ENCODE data around the gene GPR25.

Gene GPR25

DNA sequence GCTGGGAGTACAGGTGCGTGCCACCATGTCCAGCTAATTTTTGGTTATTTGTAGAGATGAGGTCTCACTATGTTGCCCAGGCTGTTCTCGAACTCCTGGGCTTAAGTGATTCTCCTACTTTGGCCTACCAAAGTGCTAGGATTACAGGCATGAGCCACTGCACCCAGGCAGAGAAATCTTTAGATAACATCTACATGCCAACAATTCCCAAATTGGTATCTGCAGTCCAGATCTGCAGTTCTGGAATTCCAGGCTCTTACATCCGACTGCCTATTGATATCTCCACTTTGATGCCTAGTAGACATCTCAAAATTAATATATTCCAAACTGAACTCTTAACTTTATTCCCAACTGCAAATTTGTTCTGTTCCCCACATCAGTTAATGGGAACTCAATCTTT, 45.2 kb downstream of the GPR25 start:
- Histone ChIP-seq H3K18ac (ENCODE audit: low read depth in 1 of 2, low read length in 2 of 2) (no peak overlapping the region), H3K36me3 (ENCODE audit: control insufficient read depth in 1 of 2, insufficient read depth in 2 of 2, low read depth in 1 of 2, low read length in 2 of 2) (peaks cover 0 to 11% of the 10 kb centered on the region in 2 experiments), H3K4me3 (ENCODE audit: insufficient read depth in 1 of 2, low read depth in 1 of 2, low read length in 2 of 2) (no peak overlapping the region), H4K8ac (ENCODE audit: low read length) (no peak overlapping the region), H2BK120ac (ENCODE audit: low read depth, low read length) (no peak overlapping the region), H3K79me1 (replicated peaks; ENCODE audit: low read length, poor library complexity, severe bottlenecking) (no peaks in the 10 kb centered on the region), H2BK12ac (ENCODE audit: low read length in 2 of 2) (no peak overlapping the region), H3K9ac (ENCODE audit: low read length) (no peak overlapping the region), H2BK15ac (ENCODE audit: low read depth, poor library complexity, severe bottlenecking) (no peak overlapping the region), H3K23ac (ENCODE audit: low read length in 2 of 2) (no peak overlapping the region), H2BK5ac (ENCODE audit: low read depth, low read length, poor library complexity, severe bottlenecking) (no peak overlapping the region), H3K27me3 (ENCODE audit: control insufficient read depth in 1 of 2, insufficient read depth in 1 of 2, low read length in 2 of 2) (peaks cover 0 to 63% of the 10 kb centered on the region in 2 experiments), H3K14ac (ENCODE audit: low read length in 2 of 2) (no peak overlapping the region), H2AFZ (ENCODE audit: low read depth, low read length) (no peak overlapping the region), H3K27ac (ENCODE audit: low read length, poor library complexity, severe bottlenecking) (no peak overlapping the region), H3K9me3 (ENCODE audit: control insufficient read depth, low read length) (no peaks in the 10 kb centered on the region), H3K4me1 (ENCODE audit: control insufficient read depth, insufficient read depth, low read depth, low read length) (no peaks in the 10 kb centered on the region), H4K91ac (ENCODE audit: low read length) (no peak overlapping the region), H3K4ac (ENCODE audit: low read depth in 1 of 2, low read length in 2 of 2) (no peak overlapping the region), H2AK5ac (ENCODE audit: low read length, severe bottlenecking) (no peak overlapping the region), H3K4me2 (ENCODE audit: low read length, poor library complexity, severe bottlenecking) (no peak overlapping the region)
- 77% methylated on average over 2 of the region's 3 CpGs for WGBS
- no peak for DNase-seq

DNA sequence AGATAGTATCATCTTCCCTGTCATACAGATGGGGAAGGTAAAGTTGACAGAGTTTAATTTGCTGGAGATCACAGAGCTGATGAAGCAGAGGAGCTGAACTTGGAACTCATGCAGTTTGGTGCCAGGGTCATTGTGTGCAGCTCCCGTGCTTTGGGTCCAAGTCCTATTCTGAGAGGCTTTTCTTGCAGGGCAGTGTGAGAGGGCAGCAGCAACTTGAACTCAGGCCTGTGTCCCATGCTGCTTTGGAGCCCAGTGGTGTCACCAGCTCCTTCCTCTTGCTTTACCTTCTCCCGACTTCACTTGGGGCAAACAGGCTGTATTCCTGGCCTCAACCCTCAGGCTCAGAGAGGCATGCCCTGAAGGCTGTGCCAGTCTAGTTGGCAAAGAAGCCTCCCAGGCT, 46.6 kb downstream of the GPR25 start:
- H2AFZ ChIP-seq (ENCODE audit: low read depth, low read length): no peak overlapping the region
- peak overlapping the region; percentile 16 for H2AK5ac ChIP-seq (ENCODE audit: low read length, severe bottlenecking)
- no peak overlapping the region for H3K4me2 ChIP-seq (ENCODE audit: low read length, poor library complexity, severe bottlenecking)
- no peak for DNase-seq
- no peak overlapping the region for H3K23ac ChIP-seq (ENCODE audit: low read length in 2 of 2)
- H2BK120ac ChIP-seq (ENCODE audit: low read depth, low read length): no peak overlapping the region
- no peak overlapping the region for H4K91ac ChIP-seq (ENCODE audit: low read length)
- no peak overlapping the region for H2BK5ac ChIP-seq (ENCODE audit: low read depth, low read length, poor library complexity, severe bottlenecking)
- H3K4me1 ChIP-seq (ENCODE audit: control insufficient read depth, insufficient read depth, low read depth, low read length): no peaks in the 10 kb centered on the region
- no peaks in the 10 kb centered on the region for H3K79me1 ChIP-seq (replicated peaks; ENCODE audit: low read length, poor library complexity, severe bottlenecking)
- H4K8ac ChIP-seq (ENCODE audit: low read length): no peak overlapping the region
- H3K27me3 ChIP-seq (ENCODE audit: control insufficient read depth in 1 of 2, insufficient read depth in 1 of 2, low read length in 2 of 2): peaks cover 0 to 59% of the 10 kb centered on the region in 2 experiments
- peaks cover 0 to 8% of the 10 kb centered on the region in 2 experiments for H3K36me3 ChIP-seq (ENCODE audit: control insufficient read depth in 1 of 2, insufficient read depth in 2 of 2, low read depth in 1 of 2, low read length in 2 of 2)
- H3K9me3 ChIP-seq (ENCODE audit: control insufficient read depth, low read length): no peaks in the 10 kb centered on the region
- no peak overlapping the region for H3K14ac ChIP-seq (ENCODE audit: low read length in 2 of 2)
- H2BK15ac ChIP-seq (ENCODE audit: low read depth, poor library complexity, severe bottlenecking): no peak overlapping the region
- H3K27ac ChIP-seq (ENCODE audit: low read length, poor library complexity, severe bottlenecking): no peak overlapping the region
- no peak overlapping the region for H3K4ac ChIP-seq (ENCODE audit: low read depth in 1 of 2, low read length in 2 of 2)
- H3K4me3 ChIP-seq (ENCODE audit: insufficient read depth in 1 of 2, low read depth in 1 of 2, low read length in 2 of 2): no peak overlapping the region
- 95% methylated on average over 2 of the region's 2 CpGs for WGBS
- no peak overlapping the region for H3K18ac ChIP-seq (ENCODE audit: low read depth in 1 of 2, low read length in 2 of 2)
- H2BK12ac ChIP-seq (ENCODE audit: low read length in 2 of 2): no peak overlapping the region
- H3K9ac ChIP-seq (ENCODE audit: low read length): no peak overlapping the region

DNA sequence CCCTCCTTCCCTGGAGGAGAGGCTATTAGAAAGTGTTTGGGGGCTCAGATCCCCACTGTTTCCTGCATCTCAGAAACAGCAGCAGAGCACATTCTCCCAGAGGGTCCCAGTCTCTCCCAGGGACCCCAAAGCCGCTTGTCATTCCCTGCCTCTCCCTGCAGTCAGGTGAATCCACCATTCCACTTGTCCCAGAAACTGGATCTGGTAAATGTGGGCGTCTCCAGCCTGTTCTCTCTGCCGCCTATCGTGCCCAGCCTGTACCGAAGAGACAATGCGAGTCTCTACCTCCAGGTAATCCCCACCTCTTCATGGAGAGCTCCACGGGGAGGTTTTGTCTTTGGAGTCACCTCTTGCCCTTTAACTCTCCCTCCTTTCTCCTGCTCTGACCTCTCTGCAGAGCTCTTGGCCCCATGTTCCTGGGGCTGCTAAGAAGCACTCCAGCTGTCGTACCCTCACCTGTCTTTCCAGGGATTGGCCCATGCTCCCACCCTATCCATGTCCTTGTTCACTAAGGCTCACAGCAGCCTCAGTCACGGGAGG, 48.9 kb downstream of the GPR25 start:
- 88% methylated on average over 9 of the region's 9 CpGs for WGBS
- no peak overlapping the region for H3K23ac ChIP-seq (ENCODE audit: low read length in 2 of 2)

DNA sequence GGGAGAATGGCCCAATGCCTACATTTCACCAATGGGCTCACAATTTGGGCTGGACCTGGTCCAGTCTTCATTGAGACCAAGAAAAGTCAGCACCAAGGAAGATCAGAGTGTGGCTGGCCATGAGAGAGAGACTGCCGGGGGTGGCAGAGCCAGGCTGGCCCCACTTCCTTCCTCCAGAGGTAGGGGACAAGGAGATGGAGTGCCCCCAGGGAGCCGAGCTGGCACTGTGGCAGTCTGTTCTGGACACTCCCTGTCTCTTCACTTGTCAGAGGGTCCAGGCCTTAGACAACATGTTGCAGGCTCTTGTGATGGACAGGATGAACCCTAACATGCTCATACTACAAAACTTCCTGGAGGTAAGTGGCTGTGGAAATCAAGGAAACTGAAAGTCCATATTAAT, 49.6 kb downstream of the GPR25 start:
- Histone ChIP-seq H3K4me2 (ENCODE audit: low read length, poor library complexity, severe bottlenecking) (no peak overlapping the region), H4K8ac (ENCODE audit: low read length) (no peak overlapping the region), H3K9ac (ENCODE audit: low read length) (no peak overlapping the region), H3K4me1 (ENCODE audit: control insufficient read depth, insufficient read depth, low read depth, low read length) (no peaks in the 10 kb centered on the region), H2BK15ac (ENCODE audit: low read depth, poor library complexity, severe bottlenecking) (no peak overlapping the region), H3K79me1 (replicated peaks; ENCODE audit: low read length, poor library complexity, severe bottlenecking) (no peaks in the 10 kb centered on the region), H3K18ac (ENCODE audit: low read depth in 1 of 2, low read length in 2 of 2) (no peak overlapping the region), H2AK5ac (ENCODE audit: low read length, severe bottlenecking) (no peak overlapping the region), H3K4ac (ENCODE audit: low read depth in 1 of 2, low read length in 2 of 2) (no peak overlapping the region), H3K14ac (ENCODE audit: low read length in 2 of 2) (no peak overlapping the region), H2BK12ac (ENCODE audit: low read length in 2 of 2) (no peak overlapping the region), H3K9me3 (ENCODE audit: control insufficient read depth, low read length) (no peaks in the 10 kb centered on the region), H2BK120ac (ENCODE audit: low read depth, low read length) (no peak overlapping the region), H3K36me3 (ENCODE audit: control insufficient read depth in 1 of 2, insufficient read depth in 2 of 2, low read depth in 1 of 2, low read length in 2 of 2) (no peaks in the 10 kb centered on the region), H3K27ac (ENCODE audit: low read length, poor library complexity, severe bottlenecking) (no peak overlapping the region), H3K27me3 (ENCODE audit: control insufficient read depth in 1 of 2, insufficient read depth in 1 of 2, low read length in 2 of 2) (peaks cover 0 to 41% of the 10 kb centered on the region in 2 experiments), H2BK5ac (ENCODE audit: low read depth, low read length, poor library complexity, severe bottlenecking) (no peak overlapping the region), H2AFZ (ENCODE audit: low read depth, low read length) (no peak overlapping the region), H4K91ac (ENCODE audit: low read length) (no peak overlapping the region), H3K23ac (ENCODE audit: low read length in 2 of 2) (no peak overlapping the region), H3K4me3 (ENCODE audit: insufficient read depth in 1 of 2, low read depth in 1 of 2, low read length in 2 of 2) (no peak overlapping the region)
- DNase-seq: no peak
- WGBS: 83% methylated on average over 2 of the region's 2 CpGs

More for the DNA sequence above, 48.9 kb downstream of the GPR25 start:
- no peak overlapping the region for H3K4ac ChIP-seq (ENCODE audit: low read depth in 1 of 2, low read length in 2 of 2)
- H2BK5ac ChIP-seq (ENCODE audit: low read depth, low read length, poor library complexity, severe bottlenecking): no peak overlapping the region
- no peak for DNase-seq
- H4K91ac ChIP-seq (ENCODE audit: low read length): no peak overlapping the region
- H3K4me2 ChIP-seq (ENCODE audit: low read length, poor library complexity, severe bottlenecking): no peak overlapping the region
- no peaks in the 10 kb centered on the region for H3K4me1 ChIP-seq (ENCODE audit: control insufficient read depth, insufficient read depth, low read depth, low read length)
- no peak overlapping the region for H3K4me3 ChIP-seq (ENCODE audit: insufficient read depth in 1 of 2, low read depth in 1 of 2, low read length in 2 of 2)
- H2BK12ac ChIP-seq (ENCODE audit: low read length in 2 of 2): no peak overlapping the region
- peaks cover 0 to 47% of the 10 kb centered on the region in 2 experiments for H3K27me3 ChIP-seq (ENCODE audit: control insufficient read depth in 1 of 2, insufficient read depth in 1 of 2, low read length in 2 of 2)
- no peak overlapping the region for H2BK120ac ChIP-seq (ENCODE audit: low read depth, low read length)
- no peaks in the 10 kb centered on the region for H3K9me3 ChIP-seq (ENCODE audit: control insufficient read depth, low read length)
- no peak overlapping the region for H3K18ac ChIP-seq (ENCODE audit: low read depth in 1 of 2, low read length in 2 of 2)
- no peaks in the 10 kb centered on the region for H3K79me1 ChIP-seq (replicated peaks; ENCODE audit: low read length, poor library complexity, severe bottlenecking)
- no peaks in the 10 kb centered on the region for H3K36me3 ChIP-seq (ENCODE audit: control insufficient read depth in 1 of 2, insufficient read depth in 2 of 2, low read depth in 1 of 2, low read length in 2 of 2)
- no peak overlapping the region for H4K8ac ChIP-seq (ENCODE audit: low read length)
- H2AFZ ChIP-seq (ENCODE audit: low read depth, low read length): no peak overlapping the region
- H3K14ac ChIP-seq (ENCODE audit: low read length in 2 of 2): no peak overlapping the region
- H2BK15ac ChIP-seq (ENCODE audit: low read depth, poor library complexity, severe bottlenecking): no peak overlapping the region
- no peak overlapping the region for H3K9ac ChIP-seq (ENCODE audit: low read length)
- H2AK5ac ChIP-seq (ENCODE audit: low read length, severe bottlenecking): no peak overlapping the region
- no peak overlapping the region for H3K27ac ChIP-seq (ENCODE audit: low read length, poor library complexity, severe bottlenecking)
